ENCODE data around the gene LRIT2.

The LRIT2 gene

GRCh38 chr10:84241185-84241790, 15.9 kb upstream of the LRIT2 start, which contains the start of gene LRIT1:
LRIT1 (minus strand) TSS chr10:84241546; CDS start chr10:84241439, 107 bp downstream.
- no peak for DNase-seq (ENCODE audit: low read depth)
- no peak within 1 kb of the TSS for H3K4me3 ChIP-seq (ENCODE audit: low read depth, low read length)
- TF ChIP-seq CTCF (IDR thresholded peaks at IDR 0.05; ENCODE audit: insufficient read depth, low read depth, low read length, missing control alignments): no peak

GRCh38 chr10:84238909-84239308, 13.6 kb upstream of the LRIT2 start:
- TF ChIP-seq CTCF (IDR thresholded peaks at IDR 0.05; ENCODE audit: insufficient read depth, low read depth, low read length, missing control alignments): no peak
- H3K4me3 ChIP-seq (ENCODE audit: low read depth, low read length): no peak overlapping the region
- DNase-seq (ENCODE audit: low read depth): no peak

DNA sequence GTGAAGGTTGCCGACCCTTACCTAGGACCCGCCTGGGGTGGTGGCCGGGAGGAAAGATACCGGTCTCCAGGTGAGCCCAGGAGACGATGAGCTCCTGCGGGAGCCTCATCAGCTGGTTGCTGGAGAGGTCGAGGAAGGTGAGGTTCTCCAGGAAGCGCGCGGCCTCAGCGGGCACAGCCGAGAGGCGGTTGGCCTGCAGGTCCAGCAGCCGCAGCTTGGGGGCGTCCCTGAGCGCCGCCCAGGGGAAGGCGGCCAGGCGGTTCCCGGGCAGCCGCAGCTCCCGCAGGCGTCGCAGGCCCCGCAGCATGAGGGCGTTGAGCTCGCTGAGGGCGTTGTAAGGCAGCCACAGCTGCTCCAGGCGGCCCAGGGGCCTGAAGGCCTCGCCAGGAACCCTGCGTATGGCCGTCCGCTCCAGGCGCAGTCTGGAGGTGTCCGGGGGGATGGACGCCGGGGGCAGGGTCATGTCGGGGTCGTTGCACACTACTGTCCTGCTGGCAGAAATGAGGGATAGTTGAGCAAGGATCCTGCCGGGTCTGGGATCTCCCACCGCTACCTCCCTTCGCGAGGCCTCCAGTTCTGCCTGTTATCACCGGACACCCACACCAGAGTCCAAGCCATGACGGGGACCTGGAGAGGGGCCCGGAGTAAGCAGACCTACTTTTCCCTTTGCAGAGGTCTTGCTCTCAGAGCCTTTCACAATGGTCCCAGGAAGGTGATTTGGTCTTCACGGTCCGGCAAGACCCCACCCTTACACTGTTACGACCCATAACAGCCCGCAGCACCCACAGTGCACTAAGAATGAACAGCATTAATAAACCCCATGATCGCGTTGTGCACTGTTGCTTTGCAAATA, 12.1 kb upstream of the LRIT2 start:
- TF ChIP-seq CTCF (IDR thresholded peaks at IDR 0.05; ENCODE audit: insufficient read depth, low read depth, low read length, missing control alignments): no peak
- H3K4me3 ChIP-seq (ENCODE audit: low read depth, low read length): no peak overlapping the region
- DNase-seq (ENCODE audit: low read depth): no peak

GRCh38 chr10:84236807-84237198, 11.5 kb upstream of the LRIT2 start:
- no peak for TF ChIP-seq CTCF (IDR thresholded peaks at IDR 0.05; ENCODE audit: insufficient read depth, low read depth, low read length, missing control alignments)
- H3K4me3 ChIP-seq (ENCODE audit: low read depth, low read length): no peak overlapping the region
- no peak for DNase-seq (ENCODE audit: low read depth)

- DNase-seq (ENCODE audit: low read depth): no peak
- no peak overlapping the region for H3K4me3 ChIP-seq (ENCODE audit: low read depth, low read length)
- no peak for TF ChIP-seq CTCF (IDR thresholded peaks at IDR 0.05; ENCODE audit: insufficient read depth, low read depth, low read length, missing control alignments)
Measured at GRCh38 chr10:84235096-84235495, 9.8 kb upstream of the LRIT2 start.

GRCh38 chr10:84234479-84234878, 9.1 kb upstream of the LRIT2 start:
- no peak overlapping the region for H3K4me3 ChIP-seq (ENCODE audit: low read depth, low read length)
- TF ChIP-seq CTCF (IDR thresholded peaks at IDR 0.05; ENCODE audit: insufficient read depth, low read depth, low read length, missing control alignments): no peak
- DNase-seq (ENCODE audit: low read depth): no peak

Measured in GM12865 (cell line).